ENCODE results near the gene AKNA. TPM values are rescaled to one million over a fixed set of nuclear protein-coding genes. Genes with fewer than 3 reads are reported as not detected.

Gene AKNA
- total RNA-seq, 2 donors from 2014 or later, result 12.2 to 15.4 TPM

- TF ChIP-seq CTCF (conservative IDR thresholded peaks at IDR 0.05), result no peak
These were observed 6.9 kb upstream of the AKNA start for GRCh38 chr9:114394523-114395333.

GRCh38 chr9:114392749-114393112, 4.9 kb upstream of the AKNA start:
- Histone ChIP-seq H3K27ac (ENCODE audit: low read depth, low read length) (no peak overlapping the region), H3K4me3 (ENCODE audit: low read length) (peak overlapping the region; percentile 41), H3K27me3 (ENCODE audit: control insufficient read depth, insufficient read depth, low read length, poor library complexity, severe bottlenecking) (peaks cover 39% of the 10 kb centered on the region), H3K36me3 (ENCODE audit: control insufficient read depth, insufficient read depth, low read length) (no peaks in the 10 kb centered on the region), H3K9ac (ENCODE audit: extremely low read depth, low read length, poor library complexity, severe bottlenecking) (no peak overlapping the region), H3K4me1 (ENCODE audit: control insufficient read depth, insufficient read depth, low read length) (peaks cover 5% of the 10 kb centered on the region), H3K9me3 (ENCODE audit: control insufficient read depth, low read length) (no peaks in the 10 kb centered on the region)
- Mint-ChIP-seq H3K36me3 (ENCODE audit: low read depth) (no peaks in the 10 kb centered on the region), H3K4me3 (peak overlapping the region; percentile 8), H3K9me3 (no peaks in the 10 kb centered on the region), H3K27ac (no peak overlapping the region), H3K4me1 (peaks cover 47% of the 10 kb centered on the region), H3K27me3 (ENCODE audit: insufficient read depth) (peaks cover 11% of the 10 kb centered on the region)
- DNase-seq, result no peak
- TF ChIP-seq CTCF (conservative IDR thresholded peaks at IDR 0.05), result no peak
- WGBS, 2 experiments (ENCODE audit: insufficient coverage in 1 of 2, insufficient read length in 1 of 2), result 91 to 92% methylated on average over 2 to 3 of the region's 3 CpGs

More at GRCh38 chr9:114394523-114395333, 6.9 kb upstream of the AKNA start:
- Mint-ChIP-seq H3K4me1 (peaks cover 35% of the 10 kb centered on the region), H3K27ac (peak overlapping the region; percentile 16), H3K27me3 (ENCODE audit: insufficient read depth) (peaks cover 11% of the 10 kb centered on the region), H3K9me3 (no peaks in the 10 kb centered on the region), H3K4me3 (no peak overlapping the region), H3K36me3 (ENCODE audit: low read depth) (no peaks in the 10 kb centered on the region)
- Histone ChIP-seq H3K4me1 (ENCODE audit: control insufficient read depth, insufficient read depth, low read length) (peaks cover 5% of the 10 kb centered on the region), H3K36me3 (ENCODE audit: control insufficient read depth, insufficient read depth, low read length) (no peaks in the 10 kb centered on the region), H3K9me3 (ENCODE audit: control insufficient read depth, low read length) (no peaks in the 10 kb centered on the region), H3K4me3 (ENCODE audit: low read length) (no peak overlapping the region), H3K27ac (ENCODE audit: low read depth, low read length) (no peak overlapping the region), H3K27me3 (ENCODE audit: control insufficient read depth, insufficient read depth, low read length, poor library complexity, severe bottlenecking) (peaks cover 25% of the 10 kb centered on the region), H3K9ac (ENCODE audit: extremely low read depth, low read length, poor library complexity, severe bottlenecking) (no peak overlapping the region)
- DNase-seq, result no peak
- whole genome bisulfite sequencing, 2 experiments (ENCODE audit: insufficient coverage in 1 of 2, insufficient read length in 1 of 2), result 95 to 96% methylated on average over 4 to 7 of the region's 7 CpGs

GRCh38 chr9:114390952-114391351, 3.2 kb upstream of the AKNA start:
- Mint-ChIP-seq H3K4me3 (no peak overlapping the region), H3K27ac (no peak overlapping the region), H3K4me1 (peaks cover 55% of the 10 kb centered on the region), H3K27me3 (ENCODE audit: insufficient read depth) (peaks cover 11% of the 10 kb centered on the region), H3K9me3 (no peaks in the 10 kb centered on the region), H3K36me3 (ENCODE audit: low read depth) (no peaks in the 10 kb centered on the region)
- no peak overlapping the region for H3K9ac ChIP-seq (ENCODE audit: extremely low read depth, low read length, poor library complexity, severe bottlenecking)
- 95% methylated on average over 2 of the region's 2 CpGs for WGBS, 2 experiments (ENCODE audit: insufficient coverage in 1 of 2, insufficient read length in 1 of 2)
- H3K9me3 ChIP-seq (ENCODE audit: control insufficient read depth, low read length), result no peaks in the 10 kb centered on the region
- H3K27me3 ChIP-seq (ENCODE audit: control insufficient read depth, insufficient read depth, low read length, poor library complexity, severe bottlenecking), result peaks cover 39% of the 10 kb centered on the region
- peaks cover 16% of the 10 kb centered on the region for H3K4me1 ChIP-seq (ENCODE audit: control insufficient read depth, insufficient read depth, low read length)
- no peaks in the 10 kb centered on the region for H3K36me3 ChIP-seq (ENCODE audit: control insufficient read depth, insufficient read depth, low read length)
- H3K4me3 ChIP-seq (ENCODE audit: low read length), result no peak overlapping the region
- DNase-seq, result no peak
- TF ChIP-seq CTCF (conservative IDR thresholded peaks at IDR 0.05), result no peak
- H3K27ac ChIP-seq (ENCODE audit: low read depth, low read length), result no peak overlapping the region
